ENCODE data around the gene RETN.

The RETN gene

DNA sequence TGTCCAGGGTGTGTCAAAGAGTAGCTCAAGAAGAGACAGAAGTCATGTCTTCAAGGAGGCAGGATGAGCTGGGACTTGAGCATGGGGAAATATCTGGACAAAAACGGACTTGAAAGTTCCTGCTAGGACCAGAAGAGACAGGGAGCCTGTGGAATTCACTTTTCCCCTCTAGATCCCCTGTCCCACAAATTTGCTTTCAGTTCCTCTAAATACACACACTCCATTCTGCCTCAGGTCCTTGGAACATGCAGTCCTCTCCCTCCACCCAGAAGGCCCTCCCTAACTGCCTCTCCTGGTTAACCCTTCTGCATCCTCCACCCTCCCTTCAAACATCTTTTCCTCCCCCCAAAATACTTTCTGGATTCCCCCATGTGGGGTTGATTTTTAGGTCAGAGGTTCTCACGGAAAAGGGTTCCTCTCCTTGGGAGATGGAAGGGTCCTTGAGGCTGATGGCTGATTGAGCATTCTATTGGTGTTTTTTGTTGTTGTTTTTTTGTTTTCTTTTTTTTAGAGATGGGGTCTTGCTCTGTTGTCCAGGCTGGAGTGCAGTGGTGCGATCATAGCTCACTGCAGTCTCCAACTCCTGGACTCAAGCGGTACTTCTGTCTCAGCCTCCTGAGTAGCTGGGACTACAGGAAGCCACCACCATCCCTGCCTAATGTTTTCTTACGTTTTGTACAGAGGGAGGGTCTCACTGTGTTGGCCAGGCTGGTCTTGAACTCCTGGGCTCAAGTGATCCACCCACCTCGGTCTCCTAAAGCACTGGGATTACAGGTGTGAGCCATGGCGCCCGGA lies 6.9 kb upstream of the RETN start:
- DNase-seq, result no peak

- DNase-seq, result no peak
Measured at GRCh38 chr19:7662657-7663056, 6.2 kb upstream of the RETN start.

- no peak for DNase-seq
Measured at GRCh38 chr19:7663706-7664105, 5.1 kb upstream of the RETN start.

DNA sequence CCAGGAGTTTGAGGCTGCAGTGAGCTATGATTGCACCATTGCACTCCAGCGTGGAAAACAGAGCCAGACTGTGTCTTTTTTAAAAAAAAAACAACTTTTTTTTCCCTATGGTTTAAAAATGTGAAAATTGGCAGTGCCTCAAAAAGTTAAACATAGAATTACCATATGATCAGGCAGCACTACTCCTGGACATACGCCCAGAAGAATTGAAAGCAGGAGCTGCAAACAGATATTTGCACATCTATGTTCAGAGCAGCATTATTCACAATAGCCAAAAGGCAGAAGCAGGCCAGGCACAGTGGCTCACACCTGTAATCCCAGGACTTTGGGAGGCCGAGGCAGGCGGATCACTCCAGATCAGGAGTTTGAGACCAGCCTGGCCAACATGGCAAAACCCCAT lies 3.8 kb upstream of the RETN start:
- DNase-seq, result no peak

DNA sequence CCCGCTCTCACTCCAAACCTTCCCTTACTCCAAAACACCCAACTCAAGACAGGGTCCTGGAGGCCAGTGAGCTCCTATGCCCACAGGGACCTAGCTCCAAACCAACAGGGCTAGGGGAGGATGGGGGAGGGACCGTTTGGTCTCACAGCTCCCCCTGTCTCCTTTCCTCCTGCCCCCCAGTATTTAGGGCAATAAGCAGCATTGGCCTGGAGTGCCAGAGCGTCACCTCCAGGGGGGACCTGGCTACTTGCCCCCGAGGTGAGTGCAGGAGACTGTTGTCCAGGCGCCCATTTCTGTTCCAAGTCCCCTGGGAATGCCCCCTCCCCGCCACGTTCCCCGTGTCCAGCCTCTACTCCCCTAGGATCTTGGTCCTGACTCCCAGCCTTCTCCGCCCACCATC lies 792 bp downstream of the RETN start:
- no peak for DNase-seq

- no peak for DNase-seq
Measured at GRCh38 chr19:7670150-7670783, 1.4 kb downstream of the RETN start.

GRCh38 chr19:7670790-7671189 lies 1.9 kb downstream of the RETN start:
- no peak for DNase-seq

DNA sequence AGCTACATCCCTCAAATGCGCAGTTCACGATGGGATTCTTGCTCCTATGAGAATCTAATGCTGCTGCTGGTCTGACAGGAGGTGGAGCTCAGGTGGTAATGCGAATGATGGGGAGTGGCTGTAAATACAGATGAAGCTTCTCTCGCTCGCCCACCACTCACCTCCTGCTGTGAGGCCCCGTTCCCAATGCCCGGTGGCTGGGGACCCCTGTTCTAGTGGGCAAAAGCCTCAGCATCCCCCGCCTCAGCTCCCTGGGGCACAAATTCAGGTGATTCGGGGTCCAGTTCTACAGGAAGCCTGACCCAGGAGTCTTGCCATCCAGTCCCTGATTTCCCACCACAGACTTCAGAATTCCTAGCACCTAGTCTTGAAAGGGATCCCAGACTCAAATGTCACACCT lies 3.7 kb downstream of the RETN start:
- no peak for DNase-seq

GRCh38 chr19:7674010-7675005 lies 5.5 kb downstream of the RETN start:
- DNase-seq, result peak; percentile 76

GRCh38 chr19:7676376-7676775 lies 7.5 kb downstream of the RETN start:
- no peak for DNase-seq

GRCh38 chr19:7676854-7677253 lies 8.0 kb downstream of the RETN start, which contains the start of gene MCEMP1:
Gene MCEMP1 (plus strand): TSS chr19:7677090. CDS start chr19:7677121, 31 bp downstream.
- DNase-seq, result no peak

GRCh38 chr19:7677669-7678311 lies 8.9 kb downstream of the RETN start:
- DNase-seq, result no peak

GRCh38 chr19:7678971-7679751 lies 10.3 kb downstream of the RETN start:
- DNase-seq, result peak; percentile 51

DNA sequence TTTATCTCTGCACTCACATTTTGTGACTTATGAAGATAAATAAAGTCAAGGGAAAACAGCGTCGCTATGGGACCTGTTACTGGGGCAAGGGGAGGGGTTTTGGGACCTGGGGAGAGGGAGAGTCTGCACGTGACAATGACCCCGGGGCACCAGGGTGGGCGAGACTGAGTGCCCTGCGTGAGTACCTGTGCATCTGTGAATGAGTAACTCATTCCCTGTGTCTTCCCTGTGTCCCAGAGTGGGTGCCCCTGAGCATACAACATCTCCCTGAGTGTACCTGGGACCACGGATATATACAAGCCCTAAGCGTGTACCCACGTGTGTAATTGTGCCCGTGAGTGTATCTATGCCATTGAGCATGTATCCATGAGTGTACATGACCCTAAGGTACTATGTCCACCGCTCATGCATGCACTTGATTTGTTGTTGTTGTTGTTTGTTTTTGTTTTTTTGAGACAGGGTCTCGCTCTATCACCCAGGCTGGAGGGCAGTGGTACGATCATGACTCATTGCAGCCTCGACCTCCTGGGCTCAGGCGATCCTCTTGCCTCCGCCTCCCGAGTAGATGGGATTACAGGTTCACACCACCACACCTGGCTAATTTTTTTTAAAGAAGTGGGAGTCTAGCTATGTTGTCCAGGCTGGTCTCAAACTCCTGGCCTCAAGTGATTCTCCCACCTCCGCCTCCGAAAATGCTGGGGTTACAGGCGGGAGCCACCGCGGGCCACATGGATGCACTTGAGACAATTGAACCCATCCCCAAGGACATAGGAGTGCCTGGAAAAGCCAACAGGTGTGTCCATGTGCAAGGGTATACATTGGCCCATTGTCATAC lies 11.1 kb downstream of the RETN start:
- no peak for DNase-seq

DNA sequence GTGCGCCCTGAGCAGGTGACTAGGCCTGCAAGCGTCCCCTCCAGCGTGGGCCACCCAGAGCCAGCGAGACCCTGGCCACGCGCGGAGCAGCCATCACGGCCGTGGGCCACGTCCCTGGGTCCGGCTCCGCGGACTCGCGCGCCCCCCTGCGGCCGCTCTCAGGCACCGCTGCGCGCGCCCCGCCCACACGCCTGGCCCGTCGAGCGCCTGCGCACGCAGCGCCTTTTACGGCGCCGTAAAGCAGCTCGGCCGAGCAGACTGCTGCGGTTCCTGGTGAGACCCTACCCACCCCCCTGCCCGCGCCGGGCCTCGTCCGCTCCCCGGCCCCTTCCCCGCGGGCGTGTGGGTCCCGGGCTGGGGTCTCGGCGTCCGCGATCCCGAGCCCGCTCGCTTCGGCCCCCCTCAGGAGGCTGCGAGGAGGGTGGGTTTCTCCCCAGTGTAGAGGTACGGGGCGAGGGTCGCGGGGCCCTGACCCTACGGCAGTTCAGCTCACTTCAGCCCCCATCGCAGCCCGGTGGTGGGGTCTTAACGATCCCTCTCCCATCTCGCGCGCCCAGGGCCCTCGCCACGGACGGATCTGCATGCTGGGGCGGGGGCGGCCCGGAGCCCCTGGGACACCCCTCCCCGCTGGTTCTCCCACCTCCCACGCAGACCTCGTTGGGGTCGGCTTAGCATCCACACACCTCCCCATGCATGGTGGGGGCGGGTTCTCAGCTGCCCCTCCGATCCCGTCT lies 11.9 kb downstream of the RETN start, which contains the start of gene TRAPPC5:
Gene TRAPPC5, plus strand, starts transcription at position 228 of the 734 bp plus-strand sequence. CDS start 1,421 bp downstream, outside the sequence.
- DNase-seq, result peak; percentile 78

- peak; percentile 27 for DNase-seq
Measured at GRCh38 chr19:7681340-7682174, 12.7 kb downstream of the RETN start.

GRCh38 chr19:7682175-7682855 lies 13.5 kb downstream of the RETN start:
- no peak for DNase-seq

All from NCI-H2171 (cell line).